AG09309 (cell line): ENCODE data around the gene HOXA6.
A peak's percentile ranks its signal among the peaks of the same experiment; 100 is the strongest.

Experiments used
- DNase-seq: peaks from one replicate; pipeline ENCODE4 v3.0.0-alpha.2; 2010; ENCODE audit warnings: low read depth
- H3K4me3 ChIP-seq: 2 replicates; pipeline ENCODE4 v1.5.1; 2011; ENCODE audit warnings: mild to moderate bottlenecking, low read depth, low read length, moderate library complexity; ENCODE audit not compliant: control insufficient read depth
- CTCF ChIP-seq: IDR thresholded peaks from 2 replicates; pipeline ENCODE4 v1.5.1; 2011; ENCODE audit warnings: mild to moderate bottlenecking, low read depth, low read length, inconsistent platforms; ENCODE audit not compliant: insufficient read depth, control insufficient read depth; ENCODE audit errors: missing control alignments

HOXA6 gene

DNA sequence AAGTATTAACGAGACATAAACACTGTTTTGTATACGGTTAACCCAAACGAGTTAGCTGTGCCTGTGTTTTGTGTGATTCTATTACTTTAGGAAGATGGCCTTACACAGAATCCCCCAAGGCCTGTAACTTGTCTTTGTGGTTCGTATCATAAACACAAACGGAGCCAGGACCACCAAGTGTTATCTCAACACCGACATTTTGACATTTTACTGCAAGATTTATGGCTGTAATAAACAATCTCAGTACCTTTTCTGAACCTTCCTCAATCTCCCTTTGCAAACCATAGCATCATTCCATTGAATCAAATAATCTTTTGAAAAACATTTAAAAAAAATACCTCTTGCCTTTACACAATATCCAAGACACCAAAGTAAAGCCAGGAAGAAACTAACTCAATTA is 14.6 kb downstream of the HOXA6 start:
- TF ChIP-seq CTCF: no peak
- no peak overlapping the region for H3K4me3 ChIP-seq
- no peak for DNase-seq

DNA sequence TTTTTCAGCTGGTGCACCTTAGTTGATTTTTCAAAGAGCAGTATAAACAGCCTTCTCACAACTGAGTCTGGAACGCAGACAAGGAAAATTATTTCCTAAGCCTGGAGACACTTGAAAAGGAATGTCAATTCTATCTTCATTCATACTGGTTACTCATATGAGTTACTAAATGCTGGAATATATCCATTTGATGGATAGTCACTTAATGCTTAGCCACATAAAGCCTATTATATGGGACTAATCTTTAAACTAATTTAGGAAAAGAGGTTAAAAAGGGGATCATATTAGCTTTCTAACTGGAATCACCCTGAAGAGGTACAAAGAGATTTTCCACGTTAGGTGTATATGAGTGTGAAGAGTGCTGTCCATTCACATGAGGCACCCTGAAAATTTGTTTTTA is 15.4 kb downstream of the HOXA6 start:
- DNase-seq: no peak
- H3K4me3 ChIP-seq: no peak overlapping the region
- TF ChIP-seq CTCF: no peak

GRCh38 chr7:27131390-27131819 is 16.2 kb downstream of the HOXA6 start:
- no peak for DNase-seq
- H3K4me3 ChIP-seq: peak overlapping the region; percentile 75
- TF ChIP-seq CTCF: no peak

GRCh38 chr7:27130540-27131389 is 16.8 kb downstream of the HOXA6 start, which contains the start of gene HOXA4:
Gene HOXA4 (minus strand): TSS chr7:27130757. CDS start chr7:27130733, 24 bp downstream.
- TF ChIP-seq CTCF: no peak
- peak within 1 kb of the TSS; percentile 75 for H3K4me3 ChIP-seq
- DNase-seq: no peak

GRCh38 chr7:27129729-27130539 is 17.6 kb downstream of the HOXA6 start:
- peak; percentile 16 for TF ChIP-seq CTCF
- DNase-seq: no peak
- peak overlapping the region; percentile 75 for H3K4me3 ChIP-seq

GRCh38 chr7:27128776-27129728 is 18.5 kb downstream of the HOXA6 start:
- no peak for DNase-seq
- no peak overlapping the region for H3K4me3 ChIP-seq

More at GRCh38 chr7:27128776-27129728, 18.5 kb downstream of the HOXA6 start:
- no peak for TF ChIP-seq CTCF
